Stimulated activated CD4-positive, alpha-beta T cell treated with anti-CD3 and anti-CD28 coated beads, TNF-alpha, amount 100 ng/mL, for 24 hours (primary cell): Measurements from ENCODE around the gene BCL7B.
"Not testable (repeated sequence)": the region's sequence is repeated elsewhere in the genome, so short reads cannot be mapped to it uniquely, and the experiment has no call there.

Source experiments
- DNase-seq, 3 experiments: peaks; one replicate each; pipeline ENCODE4 v3.0.0-alpha.2; 2020; ENCODE audit warnings: low read depth in 3 of 3

Gene BCL7B

GRCh38 chr7:73535918-73536317, 21.6 kb downstream of the BCL7B start:
- DNase-seq = not testable (repeated sequence)

- DNase-seq = no peak
Measured at GRCh38 chr7:73533742-73534141, 23.7 kb downstream of the BCL7B start.

GRCh38 chr7:73532224-73532623, 25.3 kb downstream of the BCL7B start:
- no peak for DNase-seq

GRCh38 chr7:73530800-73531199, 26.7 kb downstream of the BCL7B start:
- DNase-seq = no peak

- no peak for DNase-seq
Measured at GRCh38 chr7:73526896-73527821, 30.3 kb downstream of the BCL7B start.

GRCh38 chr7:73526158-73526494, 31.4 kb downstream of the BCL7B start:
- not testable (repeated sequence) for DNase-seq

- DNase-seq = peak; percentile 94 to 98 (median 94)
Measured at GRCh38 chr7:73522105-73522872, 35.2 kb downstream of the BCL7B start, which contains the start of gene BAZ1B. BAZ1B (minus strand) TSS chr7:73522293; CDS start chr7:73521933, 360 bp downstream.

- peak; percentile 26 to 70 (median 31) for DNase-seq
Measured at GRCh38 chr7:73521636-73522104, 35.8 kb downstream of the BCL7B start.

- no peak for DNase-seq
Measured at GRCh38 chr7:73520673-73521635, 36.5 kb downstream of the BCL7B start.

- peak in 1 of 3 experiments; percentile 21 for DNase-seq
Measured at GRCh38 chr7:73519867-73520672, 37.4 kb downstream of the BCL7B start.

GRCh38 chr7:73518470-73518869, 39.0 kb downstream of the BCL7B start:
- DNase-seq = no peak

GRCh38 chr7:73517241-73517995, 40.1 kb downstream of the BCL7B start:
- no peak for DNase-seq

- no peak for DNase-seq
Measured at GRCh38 chr7:73515178-73515577, 42.3 kb downstream of the BCL7B start.

GRCh38 chr7:73512018-73512780, 45.3 kb downstream of the BCL7B start:
- DNase-seq = no peak

- no peak for DNase-seq
Measured at GRCh38 chr7:73509463-73509862, 48.0 kb downstream of the BCL7B start.

- DNase-seq = no peak
Measured at GRCh38 chr7:73507556-73507955, 49.9 kb downstream of the BCL7B start.

GRCh38 chr7:73504920-73505319, 52.6 kb downstream of the BCL7B start:
- no peak for DNase-seq

GRCh38 chr7:73504017-73504416, 53.5 kb downstream of the BCL7B start:
- no peak for DNase-seq

- DNase-seq = no peak
Measured at GRCh38 chr7:73503229-73503628, 54.3 kb downstream of the BCL7B start.
